ENCODE measurements around the gene EXOC3.
"Not testable (repeated sequence)": the region's sequence is repeated elsewhere in the genome, so short reads cannot be mapped to it uniquely, and the experiment has no call there.

The EXOC3 gene

GRCh38 chr5:483011-483410 is 40.0 kb downstream of the EXOC3 start:
- in situ Hi-C loops (cut with HindIII; ENCODE audit: low sequenced_read_pairs) = no loop called here

GRCh38 chr5:483434-484140 is 40.6 kb downstream of the EXOC3 start:
- no peak for DNase-seq (ENCODE audit: low read depth, low spot score)
- TF ChIP-seq CTCF (IDR thresholded peaks at IDR 0.05; ENCODE audit: low read depth, low read length) = no peak
- no peak overlapping the region for H3K4me3 ChIP-seq (ENCODE audit: low read depth, low read length)
- in situ Hi-C loops (cut with HindIII; ENCODE audit: low sequenced_read_pairs) = no loop called here

More at GRCh38 chr5:483011-483410, 40.0 kb downstream of the EXOC3 start:
- no peak for TF ChIP-seq CTCF (IDR thresholded peaks at IDR 0.05; ENCODE audit: low read depth, low read length)
- H3K4me3 ChIP-seq (ENCODE audit: low read depth, low read length) = no peak overlapping the region
- DNase-seq (ENCODE audit: low read depth, low spot score) = no peak

GRCh38 chr5:484556-484955 is 41.6 kb downstream of the EXOC3 start:
- DNase-seq (ENCODE audit: low read depth, low spot score) = no peak
- no peak for TF ChIP-seq CTCF (IDR thresholded peaks at IDR 0.05; ENCODE audit: low read depth, low read length)
- no peak overlapping the region for H3K4me3 ChIP-seq (ENCODE audit: low read depth, low read length)
- in situ Hi-C loops (cut with HindIII; ENCODE audit: low sequenced_read_pairs) = no loop called here

- no peak for TF ChIP-seq CTCF (IDR thresholded peaks at IDR 0.05; ENCODE audit: low read depth, low read length)
- no peak for DNase-seq (ENCODE audit: low read depth, low spot score)
- in situ Hi-C loops (cut with HindIII; ENCODE audit: low sequenced_read_pairs) = no loop called here
- no peak overlapping the region for H3K4me3 ChIP-seq (ENCODE audit: low read depth, low read length)
These were observed 42.4 kb downstream of the EXOC3 start for GRCh38 chr5:485113-485945.

- no peak overlapping the region for H3K4me3 ChIP-seq (ENCODE audit: low read depth, low read length)
- in situ Hi-C loops (cut with HindIII; ENCODE audit: low sequenced_read_pairs) = no loop called here
- no peak for TF ChIP-seq CTCF (IDR thresholded peaks at IDR 0.05; ENCODE audit: low read depth, low read length)
- DNase-seq (ENCODE audit: low read depth, low spot score) = no peak
These were observed 43.0 kb downstream of the EXOC3 start for GRCh38 chr5:485946-486491.

- H3K4me3 ChIP-seq (ENCODE audit: low read depth, low read length) = not testable (repeated sequence)
These were observed 43.6 kb downstream of the EXOC3 start for GRCh38 chr5:486597-486996.

GRCh38 chr5:488241-488640 is 45.3 kb downstream of the EXOC3 start:
- in situ Hi-C loops (cut with HindIII; ENCODE audit: low sequenced_read_pairs) = no loop called here
- no peak for DNase-seq (ENCODE audit: low read depth, low spot score)

More at GRCh38 chr5:486597-486996, 43.6 kb downstream of the EXOC3 start:
- in situ Hi-C loops (cut with HindIII; ENCODE audit: low sequenced_read_pairs); DNase-seq (ENCODE audit: low read depth, low spot score): not testable (repeated sequence)

More at GRCh38 chr5:488241-488640, 45.3 kb downstream of the EXOC3 start:
- no peak overlapping the region for H3K4me3 ChIP-seq (ENCODE audit: low read depth, low read length)
- no peak for TF ChIP-seq CTCF (IDR thresholded peaks at IDR 0.05; ENCODE audit: low read depth, low read length)

Measured in astrocyte of the spinal cord (primary cell).